ENCODE results near the gene RAG2.

Gene RAG2

DNA sequence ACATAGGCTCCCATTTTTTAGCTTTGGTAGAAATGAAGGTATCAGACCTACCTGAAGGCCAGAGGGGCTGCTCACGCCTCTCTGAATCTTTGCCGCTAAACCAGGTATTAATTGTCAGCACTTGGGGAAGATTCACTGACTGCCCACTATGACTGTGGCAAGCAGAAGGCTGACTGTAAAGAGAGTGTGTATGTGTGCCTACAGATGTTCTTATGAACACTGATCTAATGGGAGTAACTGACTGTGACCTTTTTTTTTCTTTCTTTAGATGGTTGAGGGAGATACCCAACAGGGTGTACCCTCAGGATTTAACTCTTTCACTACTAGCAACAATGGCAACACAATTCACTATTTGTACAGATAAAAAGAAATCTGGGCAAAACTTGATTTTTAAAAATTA lies at the start of gene RAG2:
RAG2 (minus strand) TSS at position 186 of the 400 bp plus-strand sequence. CDS start 4,068 bp downstream, outside the sequence.
- no peak for DNase-seq

- no peak for DNase-seq
Observed at GRCh38 chr11:36638556-36638955, 40.5 kb upstream of the RAG2 start.

GRCh38 chr11:36635066-36635862 lies 37.2 kb upstream of the RAG2 start:
- DNase-seq = no peak

DNA sequence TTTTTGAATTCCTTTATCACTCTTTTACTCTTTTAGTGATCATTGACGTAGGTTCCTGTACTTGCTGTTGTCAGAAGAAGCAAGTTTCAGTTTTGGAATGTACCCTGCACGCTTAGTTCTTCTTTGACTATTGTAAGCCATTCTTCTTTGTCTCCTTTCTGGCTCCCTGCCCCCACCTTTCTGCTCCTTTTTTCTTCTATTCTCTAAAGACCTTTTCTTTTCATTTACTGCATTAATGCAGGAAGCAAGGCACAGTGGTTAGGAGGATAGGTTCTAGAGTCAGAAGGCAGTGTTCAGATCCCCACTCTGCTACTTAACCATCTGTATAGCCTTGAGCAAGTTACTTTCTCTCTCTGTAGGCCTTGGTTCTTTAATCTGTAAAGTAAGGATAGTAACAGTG lies 33.7 kb upstream of the RAG2 start:
- no peak for DNase-seq

DNA sequence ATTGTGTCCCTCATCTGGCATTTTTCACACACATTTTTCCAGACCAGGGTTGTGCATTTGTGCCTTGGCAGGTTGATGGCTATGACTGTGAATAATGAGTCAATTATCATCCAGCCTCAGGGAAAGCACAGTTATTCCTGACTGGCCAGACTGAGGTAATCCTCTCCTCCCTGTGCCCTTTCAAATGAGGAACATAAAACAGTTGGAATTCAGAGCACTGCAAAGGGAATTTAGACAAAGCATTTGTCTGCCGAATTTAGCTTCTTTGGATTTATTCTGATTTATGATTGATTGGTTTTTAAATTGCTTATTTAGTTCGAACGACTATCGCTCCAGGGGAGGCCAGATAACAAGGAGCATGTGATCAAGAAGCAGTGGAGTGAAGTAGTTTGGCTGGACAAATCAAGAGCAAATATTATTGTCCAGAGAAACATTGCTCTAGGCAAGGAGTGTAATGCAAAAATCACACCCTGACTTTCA lies 30.8 kb upstream of the RAG2 start:
- DNase-seq = no peak

GRCh38 chr11:36628141-36628540 lies 30.1 kb upstream of the RAG2 start:
- no peak for DNase-seq

GRCh38 chr11:36627471-36627870 lies 29.4 kb upstream of the RAG2 start:
- no peak for DNase-seq

DNA sequence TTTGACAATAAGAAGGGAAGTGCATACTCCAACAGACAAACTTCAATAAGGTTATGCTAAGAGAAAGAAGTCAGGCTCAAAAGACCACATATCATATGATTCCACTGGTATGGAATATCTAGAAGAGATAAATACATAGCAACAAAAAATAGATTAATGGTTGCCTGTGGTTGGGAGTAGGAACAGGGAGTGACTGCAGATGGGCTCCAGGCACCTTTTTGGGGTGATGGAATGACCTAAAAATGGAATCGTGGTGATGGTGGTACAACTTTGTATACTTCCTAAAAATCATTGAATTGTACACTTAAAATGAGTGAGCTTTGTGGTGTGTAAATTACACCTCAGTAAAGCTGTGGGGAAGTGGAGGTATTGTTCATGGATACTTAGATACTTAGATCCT lies 29.0 kb upstream of the RAG2 start:
- no peak for DNase-seq

DNA sequence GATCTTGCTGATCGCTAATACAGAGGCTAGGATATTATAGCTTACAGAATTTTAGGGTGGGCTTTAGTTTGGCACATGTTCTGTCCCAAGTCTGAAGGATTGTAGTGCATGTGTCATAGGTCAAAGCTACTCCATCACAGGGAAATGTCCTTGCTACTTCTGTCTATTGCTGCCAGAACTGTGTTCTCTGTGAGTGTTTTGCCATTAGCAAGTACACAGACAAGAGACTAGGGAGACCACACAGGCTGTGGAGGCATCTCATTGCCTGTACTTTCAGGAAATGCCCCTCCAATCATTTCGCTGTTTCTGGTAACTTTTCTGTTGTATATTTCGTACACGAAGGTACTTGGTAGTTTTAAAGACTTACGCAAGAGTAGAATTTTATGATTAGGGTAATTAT lies 25.5 kb upstream of the RAG2 start:
- no peak for DNase-seq

GRCh38 chr11:36622431-36623136 lies 24.5 kb upstream of the RAG2 start:
- no peak for DNase-seq

- DNase-seq = no peak
Observed at GRCh38 chr11:36620246-36620645, 22.2 kb upstream of the RAG2 start.

DNA sequence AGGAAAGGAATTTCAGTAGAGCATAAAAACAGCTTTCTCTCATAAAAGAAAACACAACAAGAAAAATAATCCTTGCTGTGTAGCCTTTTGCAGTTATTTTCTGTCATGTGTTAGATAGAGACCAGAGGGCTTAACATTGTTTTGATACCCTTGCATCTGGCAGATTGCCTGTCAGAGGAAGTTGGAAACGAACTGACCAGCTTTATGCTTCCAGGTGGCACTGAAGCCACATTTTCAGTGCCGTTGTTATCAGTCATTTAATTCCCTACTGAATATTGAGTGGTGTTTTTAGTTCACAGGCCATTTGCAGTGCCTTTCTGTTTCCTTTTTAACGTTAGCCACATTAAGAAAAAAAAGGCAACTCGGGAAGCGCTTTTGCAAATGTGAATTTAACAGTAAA lies 21.5 kb upstream of the RAG2 start:
- DNase-seq = no peak

DNA sequence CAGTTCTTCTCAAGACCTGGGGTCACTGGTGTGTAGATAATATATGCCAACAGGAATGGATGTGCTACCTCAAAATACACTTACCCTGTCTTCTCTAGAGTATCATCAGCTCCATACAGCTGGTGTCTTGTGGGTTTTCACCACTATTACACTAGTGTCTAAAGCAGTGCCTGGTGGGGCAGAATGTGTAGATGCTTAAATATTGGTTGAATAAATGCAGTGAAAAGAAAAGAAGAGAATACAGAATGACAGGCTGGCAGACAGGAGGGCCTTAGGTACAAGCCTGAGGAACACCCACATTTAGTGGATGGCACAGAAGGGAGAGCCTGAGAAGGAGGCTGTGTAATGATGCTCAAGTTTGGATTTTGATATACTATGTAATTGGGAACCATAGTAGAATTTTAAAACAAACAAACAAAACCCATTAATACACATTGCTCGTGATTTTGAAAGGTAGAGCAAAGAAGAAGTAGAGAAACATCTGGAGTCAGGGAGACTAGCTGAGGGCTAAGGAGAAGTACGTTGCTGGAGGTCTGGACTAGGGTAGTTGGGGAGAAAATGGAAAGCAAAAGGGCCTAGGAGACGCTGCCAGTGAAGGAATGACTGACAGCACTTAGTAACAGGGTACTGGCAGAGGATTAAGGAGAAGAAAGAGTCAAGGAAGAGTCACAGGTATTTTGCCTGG lies 20.5 kb upstream of the RAG2 start:
- DNase-seq = no peak

DNA sequence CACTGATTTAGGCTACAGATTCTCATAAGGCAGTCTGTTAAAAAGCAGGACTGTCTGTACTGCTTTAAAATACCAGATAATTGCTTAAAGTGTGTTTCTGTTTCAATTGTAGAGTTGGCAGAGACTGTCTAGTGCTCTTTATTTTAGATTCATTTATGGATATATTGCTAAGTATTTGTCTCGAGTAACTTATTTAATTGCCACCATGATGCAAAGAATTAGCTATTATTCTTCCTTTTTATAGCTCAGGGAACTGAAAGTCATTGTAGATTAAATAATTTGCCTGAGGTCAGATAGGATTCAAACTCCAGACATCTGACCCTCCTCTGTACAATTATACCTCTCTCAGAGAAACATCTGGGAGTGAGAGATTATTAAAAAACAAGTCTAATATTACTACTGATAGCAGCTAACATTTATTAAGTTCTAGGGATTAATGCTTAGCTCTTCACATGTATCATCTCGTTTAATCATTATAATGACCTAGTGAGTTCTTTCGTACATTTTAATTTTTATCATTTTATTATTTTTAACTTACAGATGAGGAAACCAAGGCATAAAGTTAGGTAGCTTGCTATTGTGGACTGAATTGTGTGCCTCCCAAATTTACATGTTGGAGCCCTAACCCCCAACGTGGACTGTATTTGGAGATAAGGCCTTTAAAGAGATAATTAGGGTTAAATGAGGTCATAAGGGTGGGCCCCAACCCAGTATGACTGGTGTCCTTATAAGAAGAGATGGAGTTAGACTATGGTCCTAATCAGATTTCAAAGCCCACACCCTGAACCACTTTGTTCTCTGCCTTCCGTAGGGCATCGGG lies 19.7 kb upstream of the RAG2 start:
- DNase-seq = no peak

GRCh38 chr11:36615826-36616225 lies 17.8 kb upstream of the RAG2 start:
- DNase-seq = no peak

DNA sequence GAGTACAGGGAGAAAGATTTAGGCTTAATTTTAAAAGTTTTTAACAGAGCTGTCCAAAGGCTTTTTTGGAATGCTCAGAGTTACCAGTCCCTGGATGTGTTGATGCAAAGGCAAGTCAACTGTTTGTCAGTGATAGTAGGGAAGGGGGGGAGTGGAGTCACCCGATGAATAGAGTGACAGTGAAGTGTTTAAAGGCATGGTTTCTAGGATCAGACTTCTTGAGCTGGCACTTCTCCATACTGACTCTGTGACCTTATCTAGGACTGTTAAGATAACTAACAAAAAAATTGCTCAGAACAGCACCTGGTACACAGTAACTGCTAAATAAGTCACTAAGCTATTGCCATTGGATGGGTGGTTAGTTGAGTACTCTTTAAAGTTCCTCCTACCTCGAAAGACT lies 11.3 kb upstream of the RAG2 start:
- no peak for DNase-seq

DNA sequence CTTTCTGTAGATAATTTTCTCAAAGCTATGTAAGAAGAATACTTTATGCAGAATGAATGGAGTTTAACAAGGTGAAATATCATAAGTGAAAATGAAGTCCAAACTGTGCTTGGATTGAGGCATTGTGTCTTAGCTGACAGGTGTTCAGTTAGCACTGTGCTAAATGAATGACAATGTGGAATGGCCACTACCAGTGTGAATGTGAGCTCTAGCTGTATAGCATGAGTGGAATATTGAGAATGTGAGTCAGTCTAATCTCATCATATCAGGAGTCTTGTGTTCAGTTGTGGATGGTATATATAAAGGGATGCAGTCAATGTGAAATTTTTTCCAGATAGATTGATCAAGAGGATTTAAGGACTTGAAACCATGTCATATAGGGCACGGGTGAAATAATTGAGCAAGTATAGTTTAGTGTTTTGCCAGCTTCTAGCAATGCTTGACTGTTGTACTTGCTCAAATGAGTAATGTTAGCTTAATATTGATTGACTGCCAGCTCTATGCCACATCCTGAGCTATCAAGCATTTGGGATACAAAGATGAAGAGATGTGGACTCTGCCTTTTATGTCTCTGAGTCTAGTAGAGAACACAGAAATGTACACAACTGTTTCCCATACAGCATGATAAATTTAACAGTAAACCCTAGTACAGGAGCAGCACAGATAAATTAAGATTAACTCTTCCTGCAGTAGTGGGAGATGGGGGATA lies 10.6 kb upstream of the RAG2 start:
- DNase-seq = no peak

DNA sequence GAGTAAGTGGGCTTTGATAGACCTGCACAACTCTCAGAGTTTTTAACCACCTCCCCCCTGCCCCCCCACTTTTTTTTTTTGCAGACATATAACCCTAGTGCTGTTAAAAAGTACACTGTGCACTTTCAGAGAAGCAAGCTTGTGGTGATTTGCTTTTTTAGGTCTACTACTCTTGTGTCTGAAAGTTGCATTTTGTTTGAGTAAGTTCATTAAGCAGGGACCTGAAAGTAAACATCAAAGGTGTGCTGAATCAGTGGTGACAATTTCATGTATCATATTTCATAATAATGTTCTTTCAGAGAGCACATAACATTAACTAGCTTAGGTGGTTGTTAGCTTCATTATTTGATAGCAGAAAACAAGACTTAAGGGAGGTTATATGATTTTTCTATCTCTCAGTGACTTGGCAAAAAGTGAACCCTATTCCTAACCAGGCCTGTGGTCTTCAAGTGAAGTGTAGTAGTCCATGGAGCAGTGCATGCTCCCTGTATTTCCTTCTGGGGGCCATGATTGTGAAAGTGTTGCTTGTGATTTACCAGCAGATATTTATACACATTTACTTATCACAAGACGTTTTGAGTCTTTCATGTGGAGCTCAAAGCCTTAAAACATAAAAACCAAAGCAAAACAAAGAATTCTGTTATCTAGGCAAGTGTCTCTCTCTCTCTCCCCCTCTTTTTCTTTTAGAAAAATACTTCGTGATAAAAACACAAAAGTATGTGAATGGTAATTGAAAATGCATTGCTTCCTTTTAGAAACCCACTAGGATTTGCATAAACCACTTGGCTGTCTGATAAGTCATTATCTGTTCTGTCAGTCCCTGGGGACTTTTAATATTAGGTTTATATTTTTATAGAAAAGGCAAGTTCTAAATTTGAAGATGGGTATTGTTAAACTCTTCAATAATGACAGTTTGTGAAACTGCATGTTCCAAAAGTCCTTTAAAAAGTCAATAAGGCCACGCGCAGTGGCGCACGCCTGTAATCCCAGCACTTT lies 7.5 kb upstream of the RAG2 start:
- DNase-seq = no peak

GRCh38 chr11:36602135-36602534 lies 4.1 kb upstream of the RAG2 start:
- no peak for DNase-seq

DNA sequence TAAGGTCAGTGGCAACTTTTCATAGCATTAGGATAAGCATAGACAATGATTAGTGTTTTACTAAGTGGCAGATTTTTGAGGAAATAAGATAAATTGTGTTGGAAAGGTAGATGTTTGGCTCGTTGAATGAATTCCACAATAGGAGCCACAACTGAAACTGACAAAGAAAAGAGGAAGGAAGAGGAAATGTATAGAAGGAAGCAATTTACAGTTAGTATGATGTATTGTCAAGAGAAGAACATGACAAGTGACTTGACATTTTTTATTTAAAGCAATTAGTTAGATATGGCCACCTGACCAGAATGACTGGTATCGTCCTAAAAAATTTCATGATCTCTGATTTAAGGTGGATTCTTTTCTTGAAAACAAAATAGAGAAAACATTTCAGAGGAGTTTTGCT lies 3.1 kb upstream of the RAG2 start:
- no peak for DNase-seq

- DNase-seq = no peak
Observed at GRCh38 chr11:36600180-36600579, 2.1 kb upstream of the RAG2 start.

Data from stimulated activated naive CD4-positive, alpha-beta T cell (primary cell).